Activated naive CD8-positive, alpha-beta T cell treated with anti-CD3 and anti-CD28 coated beads, Interleukin-2, amount 50 U/mL, for 24 hours (primary cell): Measurements from ENCODE around the gene STK39.

Experiments
- ATAC-seq: fragments of 150-1000 bp; cut with Tn5 transposase; one replicate; pipeline ENCODE4 v1.10.0; 2021
- DNase-seq: peaks from one replicate; pipeline ENCODE4 v3.0.0; 2021
- H3K27ac Mint-ChIP-seq: one replicate; pipeline ENCODE4 v1.8.0; 2021; ENCODE audit warnings: mild to moderate bottlenecking, mixed read lengths
- H3K27me3 Mint-ChIP-seq: one replicate; pipeline ENCODE4 v1.8.0; 2021; ENCODE audit warnings: mixed read lengths
- H3K36me3 Mint-ChIP-seq: one replicate; pipeline ENCODE4 v1.8.0; 2021; ENCODE audit warnings: low read depth, mixed read lengths
- H3K4me1 Mint-ChIP-seq: one replicate; pipeline ENCODE4 v1.8.0; 2021; ENCODE audit warnings: mixed read lengths
- H3K4me3 Mint-ChIP-seq: one replicate; pipeline ENCODE4 v1.8.0; 2021; ENCODE audit warnings: mild to moderate bottlenecking, moderate library complexity, mixed read lengths
- H3K9me3 Mint-ChIP-seq: one replicate; pipeline ENCODE4 v1.8.0; 2021; ENCODE audit warnings: mixed read lengths

STK39 gene

DNA sequence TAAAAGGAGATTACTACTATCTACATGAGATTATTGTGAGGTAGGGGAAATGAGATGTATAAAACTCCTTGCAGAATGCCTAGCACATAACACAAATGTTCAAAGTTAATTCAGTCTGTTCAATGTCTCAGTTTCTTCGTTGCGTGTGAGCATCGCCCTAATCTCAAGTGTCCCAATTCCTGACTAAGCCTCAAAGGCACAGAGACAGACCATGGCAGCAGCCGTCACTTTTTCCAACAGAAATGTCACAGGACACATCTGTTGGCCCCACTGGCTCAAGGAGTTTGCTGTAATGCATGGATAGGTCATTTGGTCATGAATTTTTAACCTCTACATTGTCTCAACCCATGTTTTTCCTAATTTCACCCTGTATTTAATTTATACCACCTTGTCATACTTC is 75.3 kb downstream of the STK39 start:
- H3K4me3 Mint-ChIP-seq = no peak overlapping the region
- H3K27ac Mint-ChIP-seq = no peak overlapping the region
- H3K9me3 Mint-ChIP-seq = no peaks in the 10 kb centered on the region
- DNase-seq = no peak
- ATAC-seq = no peak
- H3K27me3 Mint-ChIP-seq = no peaks in the 10 kb centered on the region
- peaks cover 12% of the 10 kb centered on the region for H3K36me3 Mint-ChIP-seq
- peaks cover 46% of the 10 kb centered on the region for H3K4me1 Mint-ChIP-seq

DNA sequence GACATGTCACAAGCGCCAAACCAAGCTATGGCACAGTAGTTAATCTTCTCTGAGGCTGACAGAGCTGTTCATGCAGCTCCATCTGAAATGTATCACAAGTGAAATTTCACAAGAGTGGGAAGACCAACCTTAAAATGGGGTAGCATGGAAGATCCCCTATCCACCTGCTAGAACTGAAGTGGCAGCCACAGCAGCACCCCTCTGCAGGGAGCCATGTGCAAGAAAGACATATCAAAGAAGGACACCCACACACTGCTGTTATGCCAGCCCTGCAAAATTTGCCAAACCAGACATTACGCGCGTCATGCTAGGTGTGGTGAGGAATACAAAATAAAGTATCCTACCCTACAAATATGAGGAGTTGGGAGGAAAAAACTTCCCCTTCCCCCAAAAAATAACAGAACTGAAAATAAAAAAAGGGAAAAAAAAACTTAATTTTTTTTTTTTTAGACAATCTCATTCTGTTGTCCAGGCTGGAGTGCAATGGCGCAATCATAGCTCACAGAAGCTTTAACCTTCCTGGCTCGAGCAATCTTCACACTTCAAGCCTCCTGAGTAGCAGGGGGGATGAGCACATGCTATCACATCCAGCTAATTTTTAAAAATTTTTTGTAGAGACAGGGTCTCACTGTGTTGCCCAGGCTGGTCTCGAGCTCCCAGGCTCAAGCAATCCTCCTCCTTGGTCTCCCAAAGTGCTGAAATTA is 76.2 kb downstream of the STK39 start:
- Mint-ChIP-seq H3K9me3 (no peaks in the 10 kb centered on the region), H3K27ac (no peak overlapping the region), H3K4me3 (no peak overlapping the region), H3K4me1 (peaks cover 46% of the 10 kb centered on the region), H3K36me3 (peaks cover 20% of the 10 kb centered on the region), H3K27me3 (no peaks in the 10 kb centered on the region)
- ATAC-seq (no peak), DNase-seq (no peak)

DNA sequence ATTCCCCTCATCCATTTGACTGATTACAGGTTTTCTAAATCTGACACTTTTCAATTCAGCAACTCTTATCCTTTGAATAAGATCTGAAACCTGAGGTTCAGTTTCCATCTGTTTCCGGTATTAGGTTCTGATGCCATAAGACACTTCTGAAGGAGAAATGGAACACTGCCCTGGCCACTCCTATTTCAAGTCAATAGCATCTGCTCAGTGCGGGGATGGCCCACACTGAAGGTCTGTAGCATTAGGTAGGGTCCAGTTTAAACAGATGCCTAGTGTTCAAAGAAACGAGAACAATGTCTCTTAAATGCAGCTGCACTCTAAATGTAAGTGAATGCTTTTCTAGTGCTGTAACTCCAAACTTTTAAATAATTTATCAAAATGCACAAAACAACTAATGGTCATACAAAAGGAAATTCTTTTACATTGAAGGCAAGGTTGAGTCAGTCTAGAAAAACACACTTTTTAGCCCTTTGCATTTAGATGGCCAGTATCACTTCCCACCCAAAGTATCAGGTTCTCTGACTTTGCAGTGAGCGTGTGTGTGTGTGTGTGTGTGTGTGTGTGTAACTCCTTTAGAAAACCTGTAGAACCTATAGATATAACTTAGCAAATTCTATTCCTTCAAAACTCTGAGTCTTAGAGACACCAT is 78.2 kb downstream of the STK39 start:
- peaks cover 45% of the 10 kb centered on the region for H3K4me1 Mint-ChIP-seq
- H3K9me3 Mint-ChIP-seq = no peaks in the 10 kb centered on the region
- no peak for ATAC-seq

DNA sequence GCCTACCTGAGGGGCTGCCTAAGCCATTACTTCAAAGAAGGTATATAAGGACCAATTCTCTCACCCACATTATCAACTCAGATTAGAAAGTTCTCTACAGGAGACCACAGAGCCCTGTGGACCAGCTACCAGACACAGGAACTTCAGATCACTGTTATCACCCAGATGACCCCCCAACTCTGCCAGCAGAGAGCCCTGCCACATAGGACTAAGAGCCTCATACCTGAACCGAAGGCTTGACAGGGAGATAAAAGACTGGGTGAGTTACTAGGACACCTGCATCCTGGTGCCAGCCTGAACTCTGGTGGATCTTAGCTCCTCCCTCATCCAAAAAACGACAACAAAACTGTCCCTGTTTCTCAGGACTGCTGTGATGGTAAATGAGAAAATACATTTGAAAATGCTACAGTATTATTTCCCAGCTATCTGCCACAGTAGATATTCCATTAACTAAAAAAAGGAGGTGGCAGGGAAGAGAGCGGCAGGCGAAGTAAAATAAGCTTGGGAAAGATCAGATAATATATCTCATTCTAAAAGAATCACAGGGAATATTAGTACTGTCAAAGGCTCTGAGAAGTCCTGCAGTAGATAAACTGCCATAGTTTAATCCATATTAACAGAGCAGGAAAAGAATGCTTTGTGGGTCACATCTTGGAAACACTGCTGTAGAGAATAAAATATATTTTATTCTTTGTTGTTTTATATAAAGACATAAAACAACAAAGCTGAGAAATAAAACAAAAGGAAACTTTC is 79.7 kb downstream of the STK39 start:
- no peak for ATAC-seq
- peaks cover 32% of the 10 kb centered on the region for H3K36me3 Mint-ChIP-seq

More for the DNA sequence above, 78.2 kb downstream of the STK39 start:
- Mint-ChIP-seq H3K27me3 (no peaks in the 10 kb centered on the region), H3K36me3 (peaks cover 25% of the 10 kb centered on the region), H3K27ac (peak overlapping the region; percentile 22), H3K4me3 (no peak overlapping the region)
- no peak for DNase-seq

DNA sequence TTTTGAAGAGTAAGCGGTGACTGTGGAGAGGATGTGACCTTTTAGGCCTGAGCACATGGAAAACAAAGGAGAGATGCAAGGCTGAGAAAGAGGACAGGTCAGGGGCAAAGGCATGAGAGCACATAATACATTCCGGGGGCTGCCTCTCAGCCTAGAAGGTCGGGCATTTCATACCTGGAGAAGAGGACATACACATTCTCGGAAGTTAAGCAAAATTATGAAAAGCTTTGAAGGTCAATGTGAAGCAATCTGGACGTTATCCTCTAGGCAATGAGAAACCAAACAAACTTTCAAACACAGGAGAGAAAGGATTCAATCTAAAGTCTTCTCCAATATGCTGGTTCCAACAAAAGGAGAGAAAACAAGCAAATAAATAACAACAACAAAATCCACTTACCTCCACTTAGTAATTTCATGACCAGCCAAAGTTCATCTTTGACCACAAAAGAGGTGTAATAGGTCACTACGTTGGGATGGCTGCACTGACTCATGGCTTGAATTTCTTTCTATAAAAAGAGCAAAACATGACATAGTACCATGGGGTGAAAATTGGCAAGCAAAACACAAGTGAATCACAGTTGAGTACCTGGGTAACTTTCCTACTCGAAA is 80.4 kb downstream of the STK39 start:
- Mint-ChIP-seq H3K36me3 (peaks cover 33% of the 10 kb centered on the region), H3K4me1 (peaks cover 49% of the 10 kb centered on the region), H3K27me3 (no peaks in the 10 kb centered on the region), H3K27ac (peak overlapping the region; percentile 91), H3K9me3 (no peaks in the 10 kb centered on the region), H3K4me3 (peak overlapping the region; percentile 47)
- DNase-seq (no peak), ATAC-seq (peak; percentile 74)

More for the DNA sequence above, 79.7 kb downstream of the STK39 start:
- Mint-ChIP-seq H3K9me3 (no peaks in the 10 kb centered on the region), H3K4me1 (peaks cover 49% of the 10 kb centered on the region), H3K27ac (peak overlapping the region; percentile 91), H3K27me3 (no peaks in the 10 kb centered on the region), H3K4me3 (no peak overlapping the region)
- DNase-seq = no peak

DNA sequence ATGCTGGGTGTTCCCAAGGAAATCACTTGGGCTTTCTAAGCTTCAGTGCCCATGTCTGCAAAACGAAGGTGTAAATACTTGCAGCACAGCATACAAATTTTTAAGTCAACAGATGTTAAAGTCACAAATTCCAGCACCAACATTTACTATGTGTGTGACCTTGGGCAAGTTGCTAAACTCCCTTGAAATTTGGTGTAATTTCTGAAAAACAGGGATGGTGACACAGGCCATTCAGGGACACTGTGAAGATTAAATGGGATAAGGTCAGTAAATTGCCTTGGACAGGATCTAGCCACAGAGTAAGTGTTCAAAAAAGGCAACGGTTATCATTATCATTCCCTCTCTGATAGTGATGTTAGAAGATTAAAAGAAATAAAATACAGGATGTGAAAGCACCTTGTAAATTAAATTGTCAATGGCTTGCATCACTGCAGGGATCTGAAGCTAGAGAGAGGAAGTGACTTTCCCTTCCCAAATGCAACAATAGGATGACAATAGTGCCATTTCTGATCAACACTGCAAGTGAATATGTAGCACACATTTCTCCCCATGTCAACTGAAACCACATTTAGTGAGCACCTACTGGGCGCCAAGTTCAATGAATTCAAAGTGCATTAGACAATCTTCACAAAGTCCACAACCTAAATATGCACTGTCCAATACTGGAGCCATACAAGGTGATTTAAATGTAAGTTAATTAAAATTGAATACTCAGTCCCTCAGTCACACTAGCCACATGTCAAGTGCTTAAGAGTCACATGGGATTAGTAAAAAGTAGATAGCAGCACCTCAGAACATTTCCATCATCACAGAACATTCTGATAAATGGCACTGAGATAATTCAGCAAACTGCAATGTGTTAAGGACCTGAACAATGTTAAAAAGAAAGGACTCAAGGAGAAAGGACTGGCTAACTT is 81.2 kb downstream of the STK39 start:
- peaks cover 33% of the 10 kb centered on the region for H3K36me3 Mint-ChIP-seq
- H3K27ac Mint-ChIP-seq = peak overlapping the region; percentile 91
- no peaks in the 10 kb centered on the region for H3K27me3 Mint-ChIP-seq
- H3K4me3 Mint-ChIP-seq = peak overlapping the region; percentile 47
- peak; percentile 16 for ATAC-seq
- no peaks in the 10 kb centered on the region for H3K9me3 Mint-ChIP-seq
- DNase-seq = no peak
- peaks cover 49% of the 10 kb centered on the region for H3K4me1 Mint-ChIP-seq

DNA sequence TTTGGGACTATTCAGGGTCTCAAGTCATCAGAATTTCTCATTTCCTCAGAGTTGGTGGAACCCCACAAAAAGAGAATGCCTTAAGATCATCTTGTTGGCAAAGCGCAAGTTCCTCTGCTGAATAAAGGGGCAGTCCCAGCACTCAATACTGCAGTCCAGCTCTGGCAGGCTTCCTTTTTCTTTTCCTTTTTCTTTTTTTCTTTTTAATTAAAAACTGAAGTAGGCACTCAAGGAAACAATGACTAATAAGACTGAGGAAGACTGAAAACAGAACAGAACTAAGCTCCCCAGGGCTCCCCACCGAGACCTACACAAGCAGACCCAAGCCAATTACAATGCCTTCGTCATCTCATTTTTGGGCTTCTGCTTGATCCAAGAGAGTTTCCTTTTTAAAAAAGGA is 82.0 kb downstream of the STK39 start:
- Mint-ChIP-seq H3K27ac (peak overlapping the region; percentile 91), H3K36me3 (peaks cover 33% of the 10 kb centered on the region), H3K9me3 (no peaks in the 10 kb centered on the region), H3K4me1 (peaks cover 42% of the 10 kb centered on the region), H3K4me3 (peak overlapping the region; percentile 19), H3K27me3 (no peaks in the 10 kb centered on the region)
- peak; percentile 60 for ATAC-seq
- no peak for DNase-seq

DNA sequence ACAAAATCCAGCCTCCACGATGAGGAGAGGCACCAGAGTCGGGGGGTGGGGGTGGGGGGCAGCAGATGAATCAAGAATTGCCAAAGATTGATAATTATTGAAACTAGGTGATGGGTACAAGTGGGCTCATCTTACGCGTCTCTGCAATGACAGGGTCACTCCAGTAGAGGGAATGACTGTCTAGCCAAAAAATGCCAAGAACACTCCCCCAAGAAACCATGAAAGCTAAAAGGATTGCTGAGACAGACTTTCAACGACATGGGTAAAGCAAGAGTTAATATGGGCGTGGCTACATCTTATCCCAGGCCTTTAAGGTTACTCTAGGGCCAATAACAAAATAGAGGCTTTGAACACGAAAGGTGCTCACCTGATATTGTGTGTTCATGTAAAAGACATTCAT is 86.5 kb downstream of the STK39 start:
- Mint-ChIP-seq H3K27me3 (no peaks in the 10 kb centered on the region), H3K9me3 (no peaks in the 10 kb centered on the region), H3K4me3 (no peak overlapping the region), H3K27ac (no peak overlapping the region), H3K4me1 (peaks cover 20% of the 10 kb centered on the region), H3K36me3 (peaks cover 19% of the 10 kb centered on the region)
- DNase-seq (no peak), ATAC-seq (peak; percentile 20)

DNA sequence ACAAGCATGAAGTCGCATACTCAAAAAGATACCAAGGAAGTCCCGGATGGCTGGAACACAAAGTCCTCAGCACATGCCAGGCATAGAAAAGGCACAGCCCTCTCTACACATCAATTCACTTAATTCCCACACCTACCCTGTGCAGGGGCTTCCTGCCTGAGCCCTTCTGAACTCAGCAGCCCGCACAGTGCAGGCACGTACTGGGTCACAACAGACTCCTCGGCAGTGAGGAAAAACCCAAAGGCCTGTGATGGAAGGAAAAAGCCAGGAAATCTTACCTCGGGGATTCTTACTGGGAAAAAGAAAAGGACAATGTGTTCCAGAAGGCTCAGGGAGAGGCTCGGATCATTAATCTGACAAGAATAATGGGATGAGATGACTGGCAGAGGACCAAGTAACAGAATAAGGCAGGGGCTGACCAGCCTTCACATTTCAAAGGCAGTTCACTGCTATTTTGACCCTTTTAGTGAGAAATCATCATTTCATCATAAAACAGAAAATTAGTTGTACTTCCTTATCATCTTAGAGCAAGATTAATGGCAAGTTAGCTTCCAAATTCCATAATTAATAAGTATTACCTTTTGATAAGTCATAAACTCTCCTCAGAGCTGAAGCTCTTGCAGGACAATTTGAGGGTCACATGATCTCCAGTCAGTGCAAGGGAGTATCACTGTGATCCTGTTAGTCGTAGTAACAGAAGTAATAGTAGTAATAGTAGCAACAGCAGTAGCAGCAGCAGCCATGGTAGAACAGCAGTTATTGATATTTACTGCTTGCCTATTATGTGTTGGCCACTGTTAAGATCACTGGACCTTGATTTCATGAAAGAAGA is 87.4 kb downstream of the STK39 start:
- DNase-seq (no peak), ATAC-seq (no peak)
- Mint-ChIP-seq H3K27ac (no peak overlapping the region), H3K36me3 (peaks cover 14% of the 10 kb centered on the region), H3K4me3 (no peak overlapping the region), H3K4me1 (peaks cover 10% of the 10 kb centered on the region), H3K27me3 (no peaks in the 10 kb centered on the region), H3K9me3 (no peaks in the 10 kb centered on the region)

DNA sequence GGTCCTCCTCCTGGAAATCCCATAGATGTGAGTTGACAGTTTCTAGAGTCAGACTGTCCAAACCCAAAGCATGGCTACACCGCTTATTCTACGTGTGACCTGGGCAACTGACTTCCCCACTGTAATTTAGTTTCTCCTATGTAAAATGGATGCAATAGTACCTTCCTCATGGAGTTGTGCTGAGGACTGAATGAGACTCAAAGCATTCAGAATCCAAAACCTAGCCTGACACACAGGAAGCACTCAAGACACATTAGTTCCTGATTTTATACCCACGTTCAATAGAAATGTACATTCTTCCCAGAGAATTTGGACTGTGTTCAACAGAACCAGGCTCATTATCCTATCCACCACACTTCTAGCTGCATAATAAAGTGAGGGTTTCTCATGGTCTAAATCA is 88.8 kb downstream of the STK39 start:
- H3K4me3 Mint-ChIP-seq = no peak overlapping the region
- H3K9me3 Mint-ChIP-seq = no peaks in the 10 kb centered on the region
- ATAC-seq (no peak), DNase-seq (no peak)
- peaks cover 6% of the 10 kb centered on the region for H3K4me1 Mint-ChIP-seq
- H3K27me3 Mint-ChIP-seq = no peaks in the 10 kb centered on the region
- peaks cover 9% of the 10 kb centered on the region for H3K36me3 Mint-ChIP-seq
- H3K27ac Mint-ChIP-seq = no peak overlapping the region

DNA sequence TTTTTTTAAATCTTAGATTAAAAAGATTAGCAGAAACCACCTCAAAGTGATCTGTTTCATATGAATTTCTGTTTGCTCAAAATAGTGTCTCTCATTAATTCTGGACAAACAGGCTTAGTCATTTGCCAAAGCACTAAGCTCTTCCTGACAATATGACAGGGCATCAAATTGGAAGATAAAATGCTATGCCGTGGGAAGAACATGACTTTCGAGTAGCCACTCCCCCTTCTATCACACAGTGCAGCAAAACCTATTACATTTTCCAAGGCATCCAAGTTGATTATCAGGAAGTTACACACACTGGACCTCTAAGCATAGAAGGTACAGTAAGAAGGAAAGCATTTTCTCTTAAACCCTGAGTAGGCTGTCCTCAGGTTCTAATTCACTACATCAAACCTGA is 89.5 kb downstream of the STK39 start:
- peaks cover 4% of the 10 kb centered on the region for H3K36me3 Mint-ChIP-seq
- H3K4me1 Mint-ChIP-seq = peaks cover 5% of the 10 kb centered on the region
- H3K27ac Mint-ChIP-seq = no peak overlapping the region
- ATAC-seq (no peak), DNase-seq (no peak)
- H3K9me3 Mint-ChIP-seq = no peaks in the 10 kb centered on the region
- no peaks in the 10 kb centered on the region for H3K27me3 Mint-ChIP-seq
- H3K4me3 Mint-ChIP-seq = no peak overlapping the region

DNA sequence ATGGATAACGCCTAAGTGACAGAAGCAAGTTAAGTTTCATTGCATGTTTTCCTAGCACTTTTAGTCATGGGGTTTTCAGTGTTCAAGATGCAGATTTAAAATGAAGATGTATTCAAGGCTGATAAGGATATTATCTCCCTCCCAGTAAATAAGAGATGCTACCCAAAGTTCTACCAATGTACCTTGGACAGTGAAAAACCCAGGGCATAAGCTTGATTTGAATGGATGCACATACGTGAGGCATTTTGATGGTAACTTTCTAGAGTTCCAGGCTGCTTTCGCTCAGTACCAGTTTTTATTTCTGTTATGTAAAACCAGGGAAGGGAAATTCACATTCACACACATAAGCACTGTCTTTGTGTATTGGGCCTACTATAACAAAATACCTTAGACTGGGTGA is 90.3 kb downstream of the STK39 start:
- Mint-ChIP-seq H3K27ac (no peak overlapping the region), H3K36me3 (peaks cover 2% of the 10 kb centered on the region), H3K9me3 (no peaks in the 10 kb centered on the region), H3K27me3 (no peaks in the 10 kb centered on the region), H3K4me3 (no peak overlapping the region), H3K4me1 (peaks cover 5% of the 10 kb centered on the region)
- DNase-seq = no peak
- no peak for ATAC-seq

DNA sequence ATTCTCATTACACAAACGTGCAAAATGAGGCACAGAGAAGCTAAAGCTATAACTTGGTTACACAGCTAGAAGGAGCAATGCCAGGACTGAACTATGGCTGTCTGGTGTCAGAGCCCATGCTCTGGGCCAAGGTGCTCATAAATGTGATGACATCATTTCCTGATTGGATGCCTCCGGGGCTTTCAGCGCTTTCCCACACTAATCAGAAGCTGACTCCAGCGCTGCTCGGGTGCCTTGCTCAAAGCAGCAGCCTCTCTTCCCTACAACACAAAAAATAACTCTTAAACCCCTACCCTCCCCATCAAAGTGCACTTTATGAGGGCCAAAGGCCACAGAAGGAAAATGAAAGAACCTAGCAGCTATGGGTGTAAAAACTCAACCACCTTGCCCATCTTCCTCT is 90.7 kb downstream of the STK39 start:
- H3K27ac Mint-ChIP-seq = no peak overlapping the region
- no peak for DNase-seq
- ATAC-seq = peak; percentile 49
- H3K36me3 Mint-ChIP-seq = peaks cover 2% of the 10 kb centered on the region
- no peaks in the 10 kb centered on the region for H3K9me3 Mint-ChIP-seq
- H3K4me1 Mint-ChIP-seq = peaks cover 5% of the 10 kb centered on the region
- H3K27me3 Mint-ChIP-seq = no peaks in the 10 kb centered on the region
- H3K4me3 Mint-ChIP-seq = no peak overlapping the region
